Measurements from ENCODE around the gene CLRN3. TPM values are rescaled to one million over a fixed set of nuclear protein-coding genes. Genes with fewer than 3 reads are reported as not detected.

CLRN3 gene, protein sequence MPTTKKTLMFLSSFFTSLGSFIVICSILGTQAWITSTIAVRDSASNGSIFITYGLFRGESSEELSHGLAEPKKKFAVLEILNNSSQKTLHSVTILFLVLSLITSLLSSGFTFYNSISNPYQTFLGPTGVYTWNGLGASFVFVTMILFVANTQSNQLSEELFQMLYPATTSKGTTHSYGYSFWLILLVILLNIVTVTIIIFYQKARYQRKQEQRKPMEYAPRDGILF
- total RNA-seq, result not detected

DNA sequence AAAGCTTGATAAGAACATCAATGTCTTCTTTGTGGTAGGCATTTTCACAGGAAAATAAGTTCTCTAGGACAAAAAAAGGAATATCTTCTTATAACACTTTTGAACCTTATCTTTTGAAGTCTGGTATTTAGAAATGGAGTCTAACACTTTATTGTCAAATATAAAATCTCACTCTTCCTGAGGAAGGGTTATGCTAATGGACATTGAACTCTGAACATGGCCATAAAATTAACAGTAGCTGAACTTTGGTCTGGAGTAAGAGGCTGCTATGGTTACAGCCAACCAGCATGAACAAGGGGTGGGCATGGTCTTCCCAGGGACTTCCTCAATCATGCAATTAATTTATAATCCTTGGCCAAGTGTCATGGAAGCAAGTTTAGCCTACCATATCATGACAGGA is at the start of gene CLRN3:
TSS of gene CLRN3 (minus strand) at position 199 of the 400 bp plus-strand sequence. CDS start at position 42, 157 bp downstream.
- Mint-ChIP-seq H3K9me3 (peaks cover 3% of the 10 kb centered on the region), H3K4me1 (ENCODE audit: low read depth) (no peaks in the 10 kb centered on the region), H3K36me3 (no peaks in the 10 kb centered on the region), H3K27ac (no peak within 1 kb of the TSS), H3K4me3 (no peak within 1 kb of the TSS), H3K27me3 (peaks cover 6% of the 10 kb centered on the region)
- no peak for DNase-seq
- ChIA-PET CTCF (interaction anchor here (1.1 kb wide), 1 partner anchor 14 kb away, joined by 3 read pairs; no protein-coding TSS in a partner anchor), POLR2A (no interaction called here)
- intact Hi-C loops (cut with micrococcal nuclease), result no loop called here

DNA sequence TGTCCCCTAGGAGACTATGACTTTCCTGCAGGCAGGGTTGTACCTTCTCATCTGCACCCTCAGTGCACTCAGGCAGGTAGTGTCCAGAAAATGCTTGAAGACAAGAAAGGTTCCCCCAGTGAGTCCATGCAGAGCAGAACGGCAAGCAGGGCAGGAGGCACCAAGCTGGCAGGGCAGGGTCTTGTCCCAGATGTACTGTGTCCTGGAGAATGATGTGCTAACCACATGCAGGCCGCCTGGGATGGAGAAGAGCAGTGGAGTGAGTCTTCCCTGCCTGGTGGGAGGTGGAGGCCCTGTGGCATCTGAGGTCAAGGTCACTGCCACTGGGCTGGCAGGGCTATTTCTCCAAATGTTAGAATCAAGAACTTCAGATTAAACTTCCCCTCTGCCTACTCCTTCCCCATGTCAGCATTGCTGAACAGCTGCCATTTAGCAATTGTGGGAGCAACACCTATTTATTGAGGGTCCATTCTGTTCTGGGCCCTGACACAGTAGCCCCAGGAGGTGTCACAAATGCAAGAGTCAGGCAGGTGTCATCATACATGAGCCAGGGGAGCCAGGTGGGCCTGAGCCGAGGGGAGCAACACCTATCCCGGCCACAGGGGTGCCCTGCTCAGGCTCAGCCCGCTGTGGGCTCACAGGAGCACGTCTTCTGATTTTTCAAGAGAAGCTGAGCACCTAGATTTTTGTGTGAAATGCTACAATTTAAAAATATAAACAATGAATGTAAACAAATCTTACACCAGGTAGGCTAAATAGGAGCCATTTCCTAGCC is 48.3 kb upstream of the CLRN3 start:
- no peak for DNase-seq
- Mint-ChIP-seq H3K4me1 (ENCODE audit: low read depth) (peaks cover 14% of the 10 kb centered on the region), H3K9me3 (no peaks in the 10 kb centered on the region), H3K36me3 (no peaks in the 10 kb centered on the region), H3K27me3 (peaks cover 16% of the 10 kb centered on the region), H3K4me3 (no peak overlapping the region), H3K27ac (no peak overlapping the region)
- intact Hi-C loops (cut with micrococcal nuclease), result no loop called here
- CTCF ChIA-PET, result interaction anchor here (1.4 kb wide), 1 partner anchor 35 kb away, joined by 3 read pairs; the partner anchor contains the start of gene PTPRE
- POLR2A ChIA-PET, result no interaction called here

DNA sequence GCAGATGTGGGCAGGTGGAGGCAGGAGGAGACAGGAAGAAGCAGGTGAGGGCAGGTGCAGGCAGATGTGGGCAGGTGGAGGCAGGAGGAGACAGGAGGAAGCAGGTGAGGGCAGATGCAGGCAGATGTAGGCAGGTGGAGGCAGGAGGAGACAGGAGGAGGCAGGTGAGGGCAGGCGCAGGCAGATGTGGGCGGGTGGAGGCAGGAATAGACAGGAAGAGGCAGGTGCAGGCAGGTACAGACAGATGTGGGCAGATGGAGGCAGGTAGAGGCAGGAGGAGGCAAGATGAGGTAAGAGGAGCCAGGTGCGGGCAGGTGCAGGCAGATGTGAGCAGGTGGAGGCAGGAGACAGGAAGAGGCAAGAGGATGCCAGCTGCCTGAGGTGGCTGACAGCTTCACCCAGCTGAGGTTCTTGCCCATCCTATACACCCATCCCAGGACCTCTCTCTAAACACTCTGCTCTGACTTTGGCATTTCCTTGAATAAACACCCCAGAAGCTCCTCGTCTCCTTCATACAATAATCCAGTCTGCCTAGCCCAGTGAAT is 47.1 kb upstream of the CLRN3 start:
- peaks cover 3% of the 10 kb centered on the region for H3K4me1 Mint-ChIP-seq (ENCODE audit: low read depth)
- no peak overlapping the region for H3K27ac Mint-ChIP-seq
- peaks cover 19% of the 10 kb centered on the region for H3K27me3 Mint-ChIP-seq
- no peak for DNase-seq
- CTCF ChIA-PET, result no interaction called here
- no peaks in the 10 kb centered on the region for H3K36me3 Mint-ChIP-seq
- no peaks in the 10 kb centered on the region for H3K9me3 Mint-ChIP-seq
- POLR2A ChIA-PET, result no interaction called here
- intact Hi-C loops (cut with micrococcal nuclease), result no loop called here
- H3K4me3 Mint-ChIP-seq, result no peak overlapping the region

DNA sequence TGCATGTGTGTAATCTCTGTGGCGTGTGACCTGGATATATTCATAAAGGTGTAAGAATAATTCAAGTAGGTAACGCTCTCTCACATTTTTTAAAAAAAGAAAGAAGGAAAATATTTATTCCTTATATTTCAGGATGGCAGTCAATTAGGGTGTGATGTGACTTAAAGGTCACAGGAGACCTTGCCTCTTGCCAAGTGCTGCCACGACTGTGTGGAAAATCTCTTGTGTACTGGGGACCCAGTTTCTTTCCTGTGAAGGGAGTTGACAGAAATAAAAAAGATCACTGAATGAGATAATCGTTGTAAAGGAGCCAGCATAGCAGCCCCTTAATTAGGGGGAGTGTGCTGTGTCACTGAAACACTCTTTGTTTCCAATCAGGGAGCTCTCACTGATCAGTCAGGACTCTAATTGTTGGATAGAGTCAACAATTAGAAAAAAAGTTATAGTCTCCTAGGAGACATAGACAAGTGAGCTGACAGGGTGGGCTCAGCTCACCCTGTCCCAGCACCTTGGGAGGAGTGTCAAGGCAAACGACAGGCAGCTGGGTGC is 45.2 kb upstream of the CLRN3 start:
- H3K4me3 Mint-ChIP-seq, result no peak overlapping the region
- intact Hi-C loops (cut with micrococcal nuclease), result no loop called here
- no peaks in the 10 kb centered on the region for H3K36me3 Mint-ChIP-seq
- no peak overlapping the region for H3K27ac Mint-ChIP-seq
- ChIA-PET POLR2A (no interaction called here), CTCF (interaction anchor here (1.1 kb wide), 1 partner anchor 13 kb away, joined by 3 read pairs; no protein-coding TSS in a partner anchor)
- no peaks in the 10 kb centered on the region for H3K9me3 Mint-ChIP-seq
- no peaks in the 10 kb centered on the region for H3K4me1 Mint-ChIP-seq (ENCODE audit: low read depth)
- DNase-seq, result no peak
- peaks cover 17% of the 10 kb centered on the region for H3K27me3 Mint-ChIP-seq

DNA sequence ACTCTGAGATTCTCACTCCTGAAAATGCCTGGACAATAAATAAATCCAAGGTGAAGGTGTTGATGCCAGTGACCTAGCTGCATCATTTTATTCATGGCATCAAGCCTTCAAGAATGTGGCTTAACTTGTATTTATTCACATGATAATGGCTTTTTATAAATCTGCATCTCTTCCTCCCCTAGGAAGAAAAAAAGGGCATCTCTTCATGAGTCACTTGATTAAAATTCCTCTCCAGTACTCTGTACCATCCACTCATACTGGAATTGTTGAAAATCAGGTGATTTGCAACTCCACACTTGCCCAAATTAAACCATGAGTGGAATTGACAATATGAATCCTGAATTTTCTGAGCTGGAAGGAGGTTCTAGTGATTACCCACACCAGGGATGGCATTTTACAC is 44.3 kb upstream of the CLRN3 start:
- no peak overlapping the region for H3K4me3 Mint-ChIP-seq
- DNase-seq, result no peak
- no peaks in the 10 kb centered on the region for H3K4me1 Mint-ChIP-seq (ENCODE audit: low read depth)
- no peak overlapping the region for H3K27ac Mint-ChIP-seq
- no peaks in the 10 kb centered on the region for H3K9me3 Mint-ChIP-seq
- H3K27me3 Mint-ChIP-seq, result peaks cover 17% of the 10 kb centered on the region
- ChIA-PET CTCF (no interaction called here), POLR2A (no interaction called here)
- intact Hi-C loops (cut with micrococcal nuclease), result no loop called here
- H3K36me3 Mint-ChIP-seq, result no peaks in the 10 kb centered on the region

DNA sequence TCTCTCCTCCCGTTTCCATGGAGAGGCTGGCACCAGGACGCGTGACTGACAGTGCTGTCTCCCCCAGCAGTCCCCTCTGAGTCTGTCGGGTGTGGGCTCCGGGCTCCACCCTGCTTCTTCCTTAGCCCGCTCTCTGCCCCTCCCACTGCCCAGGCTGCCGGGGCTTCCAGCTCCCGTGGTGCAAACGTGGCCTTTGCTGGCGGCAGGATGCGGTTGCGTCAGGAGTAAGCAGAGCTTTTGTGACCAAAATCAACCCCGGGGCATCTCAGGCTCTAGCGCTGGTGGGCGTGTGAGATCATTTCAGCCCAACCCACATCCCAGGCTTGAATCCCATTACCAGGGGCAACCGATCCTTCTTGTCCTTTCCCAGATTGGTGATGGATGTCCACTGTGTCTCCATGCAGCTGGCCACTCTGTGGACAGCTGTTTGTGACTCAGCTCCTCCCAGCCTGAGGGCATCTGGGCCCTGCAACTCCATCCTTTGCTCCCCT is 42.4 kb upstream of the CLRN3 start:
- Mint-ChIP-seq H3K9me3 (no peaks in the 10 kb centered on the region), H3K4me3 (no peak overlapping the region), H3K27ac (no peak overlapping the region), H3K4me1 (ENCODE audit: low read depth) (no peaks in the 10 kb centered on the region), H3K27me3 (peaks cover 15% of the 10 kb centered on the region), H3K36me3 (no peaks in the 10 kb centered on the region)
- POLR2A ChIA-PET, result interaction anchor here (0.9 kb wide), 1 partner anchor 56 kb away, joined by 3 read pairs; no protein-coding TSS in a partner anchor
- CTCF ChIA-PET, result interaction anchor here (0.6 kb wide), 1 partner anchor 141 kb away, joined by 3 read pairs; no protein-coding TSS in a partner anchor
- DNase-seq, result no peak
- intact Hi-C loops (cut with micrococcal nuclease), result no loop called here

DNA sequence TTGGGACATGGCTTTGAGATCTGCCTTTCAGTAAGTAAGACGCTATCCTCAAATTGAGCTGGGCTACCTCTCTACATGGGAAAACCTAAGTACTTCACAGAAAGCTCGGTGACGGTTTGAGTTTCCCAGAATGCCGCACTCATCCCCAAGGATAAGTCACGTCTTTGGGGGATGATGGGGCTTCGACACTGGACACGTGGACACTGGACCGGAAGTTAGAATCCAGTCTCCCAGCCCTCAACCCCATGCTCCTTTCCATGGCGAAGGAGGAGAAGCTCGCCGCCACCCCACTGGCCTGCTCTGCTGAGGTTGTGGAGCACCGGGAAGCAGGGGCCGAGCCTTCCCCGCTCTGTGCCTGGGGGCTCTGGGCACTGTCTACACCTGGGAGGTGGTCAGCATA is 41.6 kb upstream of the CLRN3 start:
- no peaks in the 10 kb centered on the region for H3K9me3 Mint-ChIP-seq
- ChIA-PET POLR2A (interaction anchor here (0.9 kb wide), 1 partner anchor 55 kb away, joined by 3 read pairs; no protein-coding TSS in a partner anchor), CTCF (no interaction called here)
- no peak overlapping the region for H3K27ac Mint-ChIP-seq
- intact Hi-C loops (cut with micrococcal nuclease), result no loop called here
- peaks cover 8% of the 10 kb centered on the region for H3K27me3 Mint-ChIP-seq
- no peak for DNase-seq
- no peak overlapping the region for H3K4me3 Mint-ChIP-seq
- H3K36me3 Mint-ChIP-seq, result no peaks in the 10 kb centered on the region
- H3K4me1 Mint-ChIP-seq (ENCODE audit: low read depth), result no peaks in the 10 kb centered on the region

DNA sequence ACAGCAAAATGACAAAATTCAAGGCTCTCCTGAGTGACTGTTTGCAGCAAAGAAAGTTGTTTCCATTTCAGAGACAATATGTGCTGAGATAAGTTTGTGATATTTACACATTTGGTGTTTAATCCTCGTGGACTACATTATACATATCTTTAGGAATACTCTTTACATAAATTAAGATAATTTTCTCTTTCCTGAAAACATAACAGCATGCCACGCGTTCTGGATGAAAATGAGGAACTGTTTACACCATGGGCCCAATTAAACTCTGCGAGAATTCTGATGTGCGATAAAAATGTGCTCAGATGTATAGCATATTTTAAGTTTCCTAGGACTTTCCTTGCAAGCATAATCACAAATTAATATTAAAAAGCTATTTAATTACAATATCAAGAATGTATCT is 40.5 kb upstream of the CLRN3 start:
- H3K4me1 Mint-ChIP-seq (ENCODE audit: low read depth), result no peaks in the 10 kb centered on the region
- ChIA-PET POLR2A (no interaction called here), CTCF (interaction anchor here (0.7 kb wide), 1 partner anchor 10 kb away, joined by 3 read pairs; no protein-coding TSS in a partner anchor)
- H3K27ac Mint-ChIP-seq, result no peak overlapping the region
- no peaks in the 10 kb centered on the region for H3K36me3 Mint-ChIP-seq
- H3K27me3 Mint-ChIP-seq, result peaks cover 5% of the 10 kb centered on the region
- DNase-seq, result no peak
- no peaks in the 10 kb centered on the region for H3K9me3 Mint-ChIP-seq
- intact Hi-C loops (cut with micrococcal nuclease), result no loop called here
- no peak overlapping the region for H3K4me3 Mint-ChIP-seq

DNA sequence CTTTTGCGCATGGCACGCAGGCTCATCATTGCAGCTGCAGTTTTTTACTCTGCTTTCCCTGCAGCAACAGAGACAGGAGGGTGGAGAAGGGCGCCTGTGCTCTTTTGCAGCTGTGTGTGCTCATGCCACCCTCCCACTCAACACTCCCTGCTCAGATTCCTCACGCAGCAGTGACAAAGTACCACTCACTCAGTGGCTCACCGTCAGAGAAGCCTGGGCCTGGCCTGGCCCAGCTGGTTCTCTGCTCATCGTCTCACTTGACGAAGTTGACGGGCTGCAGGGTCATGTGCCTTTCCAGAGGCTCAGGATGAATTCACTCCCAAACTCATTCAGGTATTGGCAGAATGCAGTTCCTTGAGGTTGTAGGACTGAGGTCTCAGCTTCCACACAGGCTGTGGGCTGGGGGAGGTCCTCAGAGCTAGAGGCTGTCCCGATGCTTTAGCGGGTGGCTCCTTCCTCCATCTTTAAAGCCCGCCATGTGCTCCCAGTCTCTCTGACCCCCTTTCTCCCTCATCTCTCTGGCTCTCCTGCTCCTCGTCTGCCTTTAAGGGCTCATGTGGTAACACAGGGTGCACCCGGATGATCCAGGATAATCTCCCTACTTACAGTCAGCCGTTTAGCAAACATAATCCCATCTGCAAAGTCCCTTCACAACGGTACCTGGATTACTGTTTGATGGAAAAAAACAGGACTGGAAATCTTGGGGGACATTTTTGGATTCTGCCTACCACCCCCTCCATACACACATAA is 40.0 kb upstream of the CLRN3 start:
- Mint-ChIP-seq H3K4me1 (ENCODE audit: low read depth) (no peaks in the 10 kb centered on the region), H3K9me3 (no peaks in the 10 kb centered on the region), H3K4me3 (no peak overlapping the region), H3K36me3 (no peaks in the 10 kb centered on the region), H3K27ac (no peak overlapping the region), H3K27me3 (peaks cover 4% of the 10 kb centered on the region)
- ChIA-PET POLR2A (no interaction called here), CTCF (no interaction called here)
- no peak for DNase-seq
- intact Hi-C loops (cut with micrococcal nuclease), result no loop called here

DNA sequence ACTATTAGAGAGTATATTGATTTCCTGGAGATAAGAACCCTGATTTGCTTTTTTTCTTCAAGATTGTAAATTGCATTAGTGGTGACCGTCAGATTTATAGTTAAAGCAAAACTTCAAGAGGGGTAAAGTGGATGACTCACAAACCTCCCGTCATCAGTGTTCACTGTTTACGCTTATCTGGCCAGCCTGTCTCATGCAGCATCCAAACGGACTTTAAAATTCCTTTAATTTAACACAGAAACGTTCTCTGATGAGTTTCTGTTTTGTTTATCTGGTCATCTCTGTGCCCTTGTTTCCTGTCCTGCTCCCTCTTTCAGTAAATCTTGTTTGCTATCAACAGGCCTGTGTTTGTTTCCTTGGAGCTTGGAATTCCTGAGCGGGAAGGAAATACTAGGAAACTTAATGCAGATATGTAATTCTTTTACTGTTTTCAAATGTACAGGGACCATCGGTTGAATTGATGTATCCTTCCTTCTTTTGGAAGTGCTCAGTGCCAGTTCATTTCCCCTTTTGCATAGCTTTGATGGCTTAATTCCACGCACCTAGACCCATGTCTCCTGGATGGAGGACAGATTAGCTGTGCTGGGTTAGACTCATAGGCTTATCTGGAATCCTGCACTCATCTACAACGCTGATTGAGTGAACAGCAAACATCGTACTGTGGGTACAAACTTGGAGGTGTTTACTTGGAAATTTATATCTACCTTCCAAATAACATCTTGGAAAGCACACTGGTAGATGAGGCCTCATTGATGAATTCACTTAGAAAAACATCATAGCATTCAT is 35.5 kb upstream of the CLRN3 start:
- H3K9me3 Mint-ChIP-seq, result no peaks in the 10 kb centered on the region
- peaks cover 1% of the 10 kb centered on the region for H3K27me3 Mint-ChIP-seq
- intact Hi-C loops (cut with micrococcal nuclease), result no loop called here
- no peak for DNase-seq
- H3K4me3 Mint-ChIP-seq, result no peak overlapping the region
- ChIA-PET CTCF (interaction anchor here (1.3 kb wide), 1 partner anchor 21 kb away, joined by 4 read pairs; the partner anchor contains the start of gene PTPRE), POLR2A (no interaction called here)
- no peak overlapping the region for H3K27ac Mint-ChIP-seq
- H3K36me3 Mint-ChIP-seq, result no peaks in the 10 kb centered on the region
- no peaks in the 10 kb centered on the region for H3K4me1 Mint-ChIP-seq (ENCODE audit: low read depth)

DNA sequence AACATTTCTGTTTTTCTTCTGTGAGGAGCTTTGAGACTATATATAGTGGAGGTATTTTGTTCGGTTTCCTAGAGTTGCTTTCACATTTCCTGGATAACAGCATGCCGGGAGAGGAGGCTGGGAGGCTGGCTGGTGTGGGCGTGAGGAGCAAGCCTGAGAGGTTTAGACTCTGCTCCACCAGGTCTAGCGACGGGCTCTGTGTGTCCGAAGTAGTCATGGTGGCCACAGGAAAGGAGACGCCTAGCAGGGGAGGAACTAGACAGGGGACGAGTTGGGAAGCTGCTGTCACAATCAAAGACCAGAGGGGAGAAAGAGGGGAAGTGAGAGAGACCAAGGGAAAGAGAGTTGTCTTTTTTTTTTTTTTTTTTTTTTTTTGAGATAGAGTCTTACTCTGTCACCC is 33.7 kb upstream of the CLRN3 start:
- DNase-seq, result no peak
- Mint-ChIP-seq H3K27me3 (peaks cover 1% of the 10 kb centered on the region), H3K27ac (no peak overlapping the region), H3K4me3 (no peak overlapping the region), H3K9me3 (no peaks in the 10 kb centered on the region), H3K36me3 (no peaks in the 10 kb centered on the region), H3K4me1 (ENCODE audit: low read depth) (no peaks in the 10 kb centered on the region)
- intact Hi-C loops (cut with micrococcal nuclease), result no loop called here
- ChIA-PET POLR2A (no interaction called here), CTCF (interaction anchor here (1.0 to 1.2 kb wide), 3 partner anchors 19 to 85 kb away, joined by 3 to 4 read pairs (median 3); partner anchors contain the start of gene PTPRE)

Data from activated CD4-positive, alpha-beta memory T cell treated with anti-CD3 and anti-CD28 coated beads for 36 hours (primary cell).